Epithelial cell of esophagus (primary cell): ENCODE measurements around the gene OR14A16.

Experiments used
- DNase-seq: peaks from one replicate; pipeline ENCODE4 v3.0.0; 2010; ENCODE audit warnings: low read depth
- H3K4me3 ChIP-seq: 2 replicates; pipeline ENCODE4 v1.5.1; 2011; ENCODE audit warnings: mild to moderate bottlenecking, low read length, control low read depth
- TF ChIP-seq, protein P1 (sequence below): IDR thresholded peaks from 2 replicates; pipeline ENCODE4 v1.5.1; 2011; ENCODE audit warnings: low read depth, mild to moderate bottlenecking, low read length, control low read depth, inconsistent platforms; ENCODE audit not compliant: insufficient read depth; ENCODE audit errors: missing control alignments

Gene OR14A16

GRCh38 chr1:247855911-247856310, 32.0 kb upstream of the OR14A16 start:
- TF ChIP-seq, protein P1, sequence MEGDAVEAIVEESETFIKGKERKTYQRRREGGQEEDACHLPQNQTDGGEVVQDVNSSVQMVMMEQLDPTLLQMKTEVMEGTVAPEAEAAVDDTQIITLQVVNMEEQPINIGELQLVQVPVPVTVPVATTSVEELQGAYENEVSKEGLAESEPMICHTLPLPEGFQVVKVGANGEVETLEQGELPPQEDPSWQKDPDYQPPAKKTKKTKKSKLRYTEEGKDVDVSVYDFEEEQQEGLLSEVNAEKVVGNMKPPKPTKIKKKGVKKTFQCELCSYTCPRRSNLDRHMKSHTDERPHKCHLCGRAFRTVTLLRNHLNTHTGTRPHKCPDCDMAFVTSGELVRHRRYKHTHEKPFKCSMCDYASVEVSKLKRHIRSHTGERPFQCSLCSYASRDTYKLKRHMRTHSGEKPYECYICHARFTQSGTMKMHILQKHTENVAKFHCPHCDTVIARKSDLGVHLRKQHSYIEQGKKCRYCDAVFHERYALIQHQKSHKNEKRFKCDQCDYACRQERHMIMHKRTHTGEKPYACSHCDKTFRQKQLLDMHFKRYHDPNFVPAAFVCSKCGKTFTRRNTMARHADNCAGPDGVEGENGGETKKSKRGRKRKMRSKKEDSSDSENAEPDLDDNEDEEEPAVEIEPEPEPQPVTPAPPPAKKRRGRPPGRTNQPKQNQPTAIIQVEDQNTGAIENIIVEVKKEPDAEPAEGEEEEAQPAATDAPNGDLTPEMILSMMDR: no peak
- H3K4me3 ChIP-seq: no peak overlapping the region
- no peak for DNase-seq

GRCh38 chr1:247854899-247855545, 31.1 kb upstream of the OR14A16 start:
- H3K4me3 ChIP-seq: no peak overlapping the region
- DNase-seq: no peak
- TF ChIP-seq, protein P1: no peak

DNA sequence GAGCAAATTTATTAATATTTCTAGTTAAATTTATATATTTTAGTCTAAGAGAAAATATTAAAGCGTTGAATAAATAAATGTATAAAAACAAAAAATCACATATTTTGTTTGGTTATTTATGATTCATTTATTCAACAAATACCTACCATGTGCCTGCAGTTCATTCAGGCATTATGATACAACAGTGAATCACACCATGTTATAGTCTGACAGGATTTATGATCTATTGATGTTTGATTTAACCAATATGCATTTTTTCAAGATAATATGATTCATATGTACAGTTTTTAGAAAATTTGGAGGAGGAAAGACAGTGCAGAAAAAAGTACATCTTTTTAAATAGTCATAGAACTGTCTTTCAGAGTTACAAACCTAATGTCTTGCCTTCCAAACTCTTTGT, 25.7 kb upstream of the OR14A16 start:
- H3K4me3 ChIP-seq: no peak overlapping the region
- no peak for DNase-seq
- TF ChIP-seq, protein P1: no peak

GRCh38 chr1:247848346-247848745, 24.4 kb upstream of the OR14A16 start:
- no peak for DNase-seq
- TF ChIP-seq, protein P1: no peak
- no peak overlapping the region for H3K4me3 ChIP-seq

GRCh38 chr1:247845693-247846017, 21.7 kb upstream of the OR14A16 start:
- no peak overlapping the region for H3K4me3 ChIP-seq
- TF ChIP-seq, protein P1: no peak
- DNase-seq: no peak

DNA sequence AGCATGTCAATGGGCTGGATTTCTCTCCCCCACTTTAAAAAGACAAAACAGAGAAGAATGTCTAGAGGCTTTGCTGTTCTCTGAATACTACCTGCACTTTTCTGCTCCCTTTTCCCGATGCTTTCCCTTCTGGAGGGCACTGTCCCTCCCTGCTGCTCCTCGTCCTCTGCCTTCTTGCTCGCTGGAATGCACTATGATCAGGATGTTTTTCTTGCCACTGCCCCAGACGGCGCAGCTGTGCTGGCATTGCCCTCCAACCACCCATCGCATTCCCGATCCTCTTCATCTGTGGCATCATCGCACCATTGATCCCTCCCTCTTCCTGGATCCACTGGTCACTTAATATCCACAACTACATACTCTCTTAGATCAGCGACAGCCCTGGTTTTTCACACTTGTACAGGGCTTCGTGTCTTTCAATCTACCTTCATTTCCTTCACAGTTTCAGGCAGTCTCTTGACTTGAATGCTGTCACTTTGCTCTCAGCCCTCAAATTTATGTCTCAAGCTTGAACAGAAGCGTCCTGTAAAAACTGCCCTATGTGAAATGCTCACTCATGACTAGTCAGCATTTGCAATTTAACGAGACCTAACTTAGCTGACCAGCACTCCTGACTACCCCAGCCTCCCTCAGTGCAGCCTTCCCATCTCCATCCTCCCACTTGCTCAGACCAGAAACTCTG, 21.2 kb upstream of the OR14A16 start:
- no peak for DNase-seq
- no peak overlapping the region for H3K4me3 ChIP-seq
- TF ChIP-seq, protein P1: no peak

GRCh38 chr1:247843411-247843810, 19.5 kb upstream of the OR14A16 start:
- no peak for DNase-seq

More at GRCh38 chr1:247843411-247843810, 19.5 kb upstream of the OR14A16 start:
- TF ChIP-seq, protein P1: no peak
- no peak overlapping the region for H3K4me3 ChIP-seq
